Astrocyte (in vitro differentiated cells and primary cell): Measurements from ENCODE around the gene BLTP3B.

ENCODE experiments used
- CTCF ChIP-seq: IDR thresholded peaks from 2 replicates; pipeline ENCODE4 v1.5.1; 2011; ENCODE audit warnings: low read depth, mild to moderate bottlenecking, inconsistent platforms, low read length, moderate library complexity; ENCODE audit not compliant: insufficient read depth
- EZH2 ChIP-seq: IDR thresholded peaks from 2 replicates; pipeline ENCODE4 v1.6.1; 2012; ENCODE audit warnings: mild to moderate bottlenecking, low read length, inconsistent platforms; ENCODE audit not compliant: insufficient read depth

GRCh38 chr12:100189636-100190394 lies 47.1 kb upstream of the BLTP3B start:
- no peak for TF ChIP-seq CTCF
- TF ChIP-seq EZH2 = no peak
